BE2C (cell line): Measurements from ENCODE around the gene DNAJB13. TPM values are rescaled to one million over a fixed set of nuclear protein-coding genes. Genes with fewer than 3 reads are reported as not detected.
A peak's percentile ranks its signal among the peaks of the same experiment; 100 is the strongest.

ENCODE experiments used
- DNase-seq: peaks from one replicate; pipeline ENCODE4 v3.0.0-alpha.2; 2020
- H3K27me3 ChIP-seq: fragments of 250-450 bp; sonication (Bioruptor Pico); 2 replicates; pipeline ENCODE4 v1.5.1; 2020; ENCODE audit warnings: mild to moderate bottlenecking
- H3K36me3 ChIP-seq: fragments of 250-450 bp; sonication (Bioruptor Pico); 2 replicates; pipeline ENCODE4 v1.5.1; 2020; ENCODE audit warnings: mild to moderate bottlenecking
- H3K4me1 ChIP-seq: fragments of 250-450 bp; sonication (Bioruptor Pico); 2 replicates; pipeline ENCODE4 v1.5.1; 2020
- H3K4me3 ChIP-seq: 2 replicates; pipeline ENCODE4 v1.5.1; 2011; ENCODE audit warnings: low read depth, low read length
- H3K9me3 ChIP-seq: fragments of 250-450 bp; sonication (Bioruptor Pico); 2 replicates; pipeline ENCODE4 v1.5.1; 2020
- polyA plus RNA-seq: library from polyadenylated mRNA; unstranded; fragments of >200 nt; gene quantifications from one replicate; pipeline ENCODE4 v1.2.1, GENCODE V29; 2012; ENCODE audit warnings: low read depth, missing spikeins; ENCODE audit not compliant: insufficient read length, insufficient read depth
- TF ChIP-seq, protein P1 (sequence below): IDR thresholded peaks from 2 replicates; pipeline ENCODE4 v1.5.1; 2012; ENCODE audit warnings: mild to moderate bottlenecking, low read depth, low read length

Gene DNAJB13, protein sequence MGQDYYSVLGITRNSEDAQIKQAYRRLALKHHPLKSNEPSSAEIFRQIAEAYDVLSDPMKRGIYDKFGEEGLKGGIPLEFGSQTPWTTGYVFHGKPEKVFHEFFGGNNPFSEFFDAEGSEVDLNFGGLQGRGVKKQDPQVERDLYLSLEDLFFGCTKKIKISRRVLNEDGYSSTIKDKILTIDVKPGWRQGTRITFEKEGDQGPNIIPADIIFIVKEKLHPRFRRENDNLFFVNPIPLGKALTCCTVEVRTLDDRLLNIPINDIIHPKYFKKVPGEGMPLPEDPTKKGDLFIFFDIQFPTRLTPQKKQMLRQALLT
- polyA plus RNA-seq = not detected

DNA sequence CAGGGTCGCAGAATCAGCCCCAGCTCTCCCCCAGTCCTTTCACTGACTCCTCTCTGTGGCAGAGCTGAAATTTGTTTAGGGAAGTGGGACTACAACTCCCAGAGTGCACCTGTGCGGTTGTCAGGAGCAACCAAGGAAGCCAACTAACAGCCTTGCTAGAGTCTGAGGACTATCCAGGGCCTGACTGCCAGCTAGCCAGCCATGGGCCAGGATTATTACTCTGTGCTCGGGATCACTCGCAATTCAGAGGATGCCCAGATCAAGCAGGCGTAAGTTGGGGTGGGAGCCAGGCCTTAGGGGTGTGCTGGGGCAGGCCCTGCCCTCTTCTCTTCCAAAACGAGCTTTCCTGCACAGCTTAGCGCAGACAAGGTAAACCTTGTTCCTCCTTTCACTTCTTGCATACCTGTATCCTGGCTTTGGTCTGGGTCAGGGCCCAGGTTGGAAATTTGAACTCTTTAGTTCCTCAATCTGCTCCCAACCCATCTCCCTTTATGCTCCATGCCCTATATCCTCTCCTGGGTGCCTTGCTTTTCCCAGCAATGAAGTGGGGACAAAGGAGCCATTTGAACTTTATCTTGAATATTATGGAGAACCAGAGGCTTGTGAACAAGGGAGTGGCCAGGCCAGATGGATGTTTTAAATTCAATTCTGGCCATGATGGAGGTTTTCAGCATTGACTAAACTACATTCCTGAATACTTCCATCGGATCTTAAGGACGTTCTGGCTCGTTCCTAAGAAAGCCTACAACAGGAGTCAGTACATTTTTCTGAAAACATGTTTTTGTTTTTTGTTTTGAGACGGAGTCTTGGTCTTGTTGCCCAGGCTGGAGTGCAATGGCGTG is at the start of gene DNAJB13:
Gene DNAJB13, plus strand, starts transcription at position 158 of the 842 bp plus-strand sequence. Its CDS starts 44 bp downstream, at position 202.
- peak; percentile 67 for DNase-seq
- no peak within 1 kb of the TSS for H3K4me3 ChIP-seq
- TF ChIP-seq, protein P1, sequence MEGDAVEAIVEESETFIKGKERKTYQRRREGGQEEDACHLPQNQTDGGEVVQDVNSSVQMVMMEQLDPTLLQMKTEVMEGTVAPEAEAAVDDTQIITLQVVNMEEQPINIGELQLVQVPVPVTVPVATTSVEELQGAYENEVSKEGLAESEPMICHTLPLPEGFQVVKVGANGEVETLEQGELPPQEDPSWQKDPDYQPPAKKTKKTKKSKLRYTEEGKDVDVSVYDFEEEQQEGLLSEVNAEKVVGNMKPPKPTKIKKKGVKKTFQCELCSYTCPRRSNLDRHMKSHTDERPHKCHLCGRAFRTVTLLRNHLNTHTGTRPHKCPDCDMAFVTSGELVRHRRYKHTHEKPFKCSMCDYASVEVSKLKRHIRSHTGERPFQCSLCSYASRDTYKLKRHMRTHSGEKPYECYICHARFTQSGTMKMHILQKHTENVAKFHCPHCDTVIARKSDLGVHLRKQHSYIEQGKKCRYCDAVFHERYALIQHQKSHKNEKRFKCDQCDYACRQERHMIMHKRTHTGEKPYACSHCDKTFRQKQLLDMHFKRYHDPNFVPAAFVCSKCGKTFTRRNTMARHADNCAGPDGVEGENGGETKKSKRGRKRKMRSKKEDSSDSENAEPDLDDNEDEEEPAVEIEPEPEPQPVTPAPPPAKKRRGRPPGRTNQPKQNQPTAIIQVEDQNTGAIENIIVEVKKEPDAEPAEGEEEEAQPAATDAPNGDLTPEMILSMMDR = no peak

DNA sequence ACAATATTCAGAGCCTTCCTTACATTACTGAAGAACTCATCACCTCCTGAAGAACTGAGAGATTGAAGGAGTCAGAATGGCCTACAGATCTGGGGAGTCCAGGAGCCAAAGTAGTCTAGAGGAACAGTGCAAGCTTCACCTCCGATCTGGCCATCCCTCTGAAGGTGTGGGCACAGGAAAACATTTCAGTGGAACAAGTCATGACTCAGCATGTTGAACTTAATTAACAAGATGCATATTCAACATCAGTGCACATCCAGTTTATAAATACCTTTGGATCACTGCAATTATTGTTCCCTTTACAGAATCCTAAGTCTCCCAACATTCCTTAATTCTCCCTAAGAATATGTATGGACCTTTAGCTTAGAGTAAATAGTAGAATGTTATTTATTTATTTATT is 48.5 kb upstream of the DNAJB13 start:
- H3K4me3 ChIP-seq = no peak overlapping the region
- no peaks in the 10 kb centered on the region for H3K27me3 ChIP-seq
- H3K36me3 ChIP-seq = peaks cover 6% of the 10 kb centered on the region
- TF ChIP-seq, protein P1 = no peak
- DNase-seq = no peak
- H3K9me3 ChIP-seq = no peaks in the 10 kb centered on the region
- H3K4me1 ChIP-seq = no peaks in the 10 kb centered on the region

More for the DNA sequence above, at the start of gene DNAJB13:
- H3K4me1 ChIP-seq = no peaks in the 10 kb centered on the region
- no peaks in the 10 kb centered on the region for H3K9me3 ChIP-seq
- H3K36me3 ChIP-seq = no peaks in the 10 kb centered on the region
- no peaks in the 10 kb centered on the region for H3K27me3 ChIP-seq

DNA sequence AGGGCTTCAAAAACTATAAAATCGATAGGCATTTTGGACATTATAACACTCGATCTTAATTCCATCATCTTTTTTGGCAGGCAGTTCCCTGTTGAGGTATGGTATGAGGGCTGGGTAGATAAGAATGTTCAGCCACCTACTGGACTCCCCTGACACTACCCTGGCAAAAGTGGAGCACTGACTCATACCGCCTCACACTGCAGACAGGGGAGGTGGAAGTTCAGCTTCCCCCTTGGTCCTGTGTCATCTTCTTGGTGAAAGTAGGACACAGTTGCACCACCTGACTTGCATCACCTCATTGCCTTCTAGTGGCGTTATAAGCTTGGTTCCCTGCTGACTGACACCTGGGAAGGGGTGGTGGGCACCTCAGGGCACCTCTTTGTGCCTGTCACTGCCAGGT is 43.6 kb upstream of the DNAJB13 start:
- H3K27me3 ChIP-seq = no peaks in the 10 kb centered on the region
- no peaks in the 10 kb centered on the region for H3K4me1 ChIP-seq
- DNase-seq = no peak
- no peaks in the 10 kb centered on the region for H3K9me3 ChIP-seq
- TF ChIP-seq, protein P1 = peak; percentile 16
- H3K36me3 ChIP-seq = no peaks in the 10 kb centered on the region; the same call in 1 of the 2 replicates
- H3K4me3 ChIP-seq = no peak overlapping the region

DNA sequence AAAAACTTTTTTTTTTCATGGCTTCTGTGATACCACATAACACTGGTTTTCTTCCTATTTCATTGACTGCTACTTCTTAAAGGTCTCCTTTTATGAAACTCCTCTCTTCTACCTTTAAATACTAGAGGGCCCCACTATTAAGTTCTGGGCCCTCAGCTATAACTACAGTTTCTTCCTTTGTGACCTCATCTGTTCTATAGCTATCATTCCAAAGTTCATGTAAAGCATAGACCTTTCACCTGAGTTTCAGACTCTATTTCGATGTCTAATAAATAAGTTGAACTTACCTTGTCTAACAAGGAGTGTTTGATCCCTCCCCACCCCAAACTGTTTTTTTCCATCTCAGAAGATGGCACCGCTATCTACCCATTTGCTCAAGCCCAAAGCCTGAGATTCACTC is 38.8 kb upstream of the DNAJB13 start:
- Histone ChIP-seq H3K36me3 (peaks cover 8% of the 10 kb centered on the region), H3K9me3 (no peaks in the 10 kb centered on the region), H3K4me3 (no peak overlapping the region), H3K4me1 (no peaks in the 10 kb centered on the region), H3K27me3 (no peaks in the 10 kb centered on the region)
- no peak for DNase-seq
- TF ChIP-seq, protein P1 = no peak

DNA sequence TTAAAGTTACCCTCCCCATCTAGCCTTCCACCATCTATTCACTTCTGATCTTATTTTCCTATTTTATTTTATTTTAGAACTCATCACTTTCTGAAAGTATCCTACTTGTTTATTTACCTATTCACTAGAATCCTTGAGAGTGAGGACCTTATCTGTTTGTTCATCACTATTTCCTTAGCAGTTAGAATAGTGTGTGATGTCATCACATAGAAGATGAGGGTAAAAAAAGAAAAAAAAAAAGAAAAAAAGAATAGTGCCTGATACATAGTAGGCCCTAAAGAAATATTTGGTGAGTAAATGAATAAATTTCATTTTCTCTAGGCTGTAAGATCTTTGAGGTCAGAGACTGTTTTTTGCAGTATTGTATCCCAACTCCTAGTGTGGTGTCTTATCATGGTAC is 37.4 kb upstream of the DNAJB13 start:
- Histone ChIP-seq H3K36me3 (peaks cover 12% of the 10 kb centered on the region), H3K27me3 (no peaks in the 10 kb centered on the region), H3K9me3 (no peaks in the 10 kb centered on the region), H3K4me1 (no peaks in the 10 kb centered on the region), H3K4me3 (no peak overlapping the region)
- TF ChIP-seq, protein P1 = no peak
- DNase-seq = no peak

DNA sequence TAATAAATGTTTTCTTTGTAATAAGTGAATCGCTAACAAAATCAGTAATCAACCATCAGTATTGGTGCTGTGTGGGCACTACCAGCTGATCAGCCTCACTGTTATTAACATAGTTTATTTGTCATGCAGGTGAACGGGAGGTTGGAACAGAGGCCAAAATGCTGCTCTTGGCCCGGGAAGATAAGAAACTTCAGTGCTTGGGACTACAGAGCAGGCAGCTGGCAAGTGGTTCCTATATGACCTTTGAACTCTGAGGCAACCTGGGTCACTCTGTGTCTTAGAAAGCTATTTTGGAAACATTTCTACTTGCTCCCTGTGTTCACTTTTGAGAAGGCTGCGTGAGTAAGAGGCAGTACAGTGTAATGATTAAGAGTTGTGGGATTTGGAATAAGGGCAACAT is 36.5 kb upstream of the DNAJB13 start:
- DNase-seq = no peak
- Histone ChIP-seq H3K4me1 (no peaks in the 10 kb centered on the region), H3K4me3 (no peak overlapping the region), H3K27me3 (no peaks in the 10 kb centered on the region), H3K9me3 (no peaks in the 10 kb centered on the region), H3K36me3 (peaks cover 18% of the 10 kb centered on the region)
- TF ChIP-seq, protein P1 = no peak
